Upper lobe of right lung (tissue), 1 donor: Measurements from ENCODE around the gene LDLRAD3. TPM values are rescaled to one million over a fixed set of nuclear protein-coding genes. Genes with fewer than 3 reads are reported as not detected.
A peak's percentile ranks its signal among the peaks of the same experiment; 100 is the strongest.

ENCODE experiments used
- ATAC-seq: fragments of 200-7000 bp; cut with Tn5 transposase; one replicate; pipeline ENCODE4 v1.9.1; 2020; ENCODE audit warnings: mild to moderate bottlenecking, moderate library complexity
- DNase-seq: peaks from one replicate; pipeline ENCODE4 v3.0.0-alpha.2; 2020
- H3K27ac ChIP-seq: fragments of 200-600 bp; one replicate; pipeline ENCODE4 v1.8.0; 2022
- H3K27me3 ChIP-seq: fragments of 200-600 bp; one replicate; pipeline ENCODE4 v1.8.0; 2022; ENCODE audit warnings: mild to moderate bottlenecking
- H3K36me3 ChIP-seq: fragments of 200-600 bp; one replicate; pipeline ENCODE4 v1.8.0; 2022
- H3K4me1 ChIP-seq: fragments of 200-600 bp; one replicate; pipeline ENCODE4 v1.8.0; 2022
- H3K4me3 ChIP-seq: fragments of 200-600 bp; one replicate; pipeline ENCODE4 v1.8.0; 2022; ENCODE audit warnings: mild to moderate bottlenecking
- H3K9me3 ChIP-seq: fragments of 200-600 bp; one replicate; pipeline ENCODE4 v1.8.0; 2022
- intact Hi-C: fragments of 100-400 bp; cut with DNase I; formaldehyde crosslinking; loops from one replicate; pipeline ENCODE4 v1.11.0; 2022
- total RNA-seq: library from RNA; stranded (reverse); fragmentation: NEBNext Ultra II Directional; extraction: Animal tissue kit (Norgen Biotek cat#: 25700); gene quantifications from one replicate; pipeline ENCODE4 v1.2.1, GENCODE V29; 2021
- TF ChIP-seq, protein P1 (sequence below): fragments of 200-600 bp; IDR thresholded peaks from one replicate; pipeline ENCODE4 v1.8.0; 2022; ENCODE audit warnings: antibody characterized with exemption
- donor health status: DM: no; HTN: yes; CAD: no; lungs with severe emphysema.

The LDLRAD3 gene
- total RNA-seq, 1 donor from 2014 or later: 7.9 TPM

DNA sequence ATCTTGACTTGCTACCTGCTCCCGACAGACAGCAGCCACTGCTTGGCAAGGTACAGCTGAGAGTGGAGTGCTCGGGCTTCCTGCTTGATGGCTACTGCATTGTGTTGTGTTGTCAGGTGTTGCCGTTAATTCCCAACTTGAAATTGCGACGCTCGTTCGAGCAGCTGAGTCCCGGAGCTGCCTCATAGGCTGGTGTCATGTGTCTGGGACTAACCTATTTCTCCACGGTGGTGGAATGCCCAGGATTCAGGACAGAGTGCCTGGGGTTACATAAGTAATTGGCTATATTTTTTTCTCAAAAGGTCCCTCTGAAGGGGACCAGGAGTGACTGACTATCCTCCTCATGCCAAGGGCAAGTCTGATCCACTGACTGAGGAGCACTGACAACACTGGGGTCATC is 326.8 kb downstream of the LDLRAD3 start:
- no peaks in the 10 kb centered on the region for H3K4me1 ChIP-seq
- H3K27ac ChIP-seq: no peak overlapping the region
- TF ChIP-seq, protein P1, sequence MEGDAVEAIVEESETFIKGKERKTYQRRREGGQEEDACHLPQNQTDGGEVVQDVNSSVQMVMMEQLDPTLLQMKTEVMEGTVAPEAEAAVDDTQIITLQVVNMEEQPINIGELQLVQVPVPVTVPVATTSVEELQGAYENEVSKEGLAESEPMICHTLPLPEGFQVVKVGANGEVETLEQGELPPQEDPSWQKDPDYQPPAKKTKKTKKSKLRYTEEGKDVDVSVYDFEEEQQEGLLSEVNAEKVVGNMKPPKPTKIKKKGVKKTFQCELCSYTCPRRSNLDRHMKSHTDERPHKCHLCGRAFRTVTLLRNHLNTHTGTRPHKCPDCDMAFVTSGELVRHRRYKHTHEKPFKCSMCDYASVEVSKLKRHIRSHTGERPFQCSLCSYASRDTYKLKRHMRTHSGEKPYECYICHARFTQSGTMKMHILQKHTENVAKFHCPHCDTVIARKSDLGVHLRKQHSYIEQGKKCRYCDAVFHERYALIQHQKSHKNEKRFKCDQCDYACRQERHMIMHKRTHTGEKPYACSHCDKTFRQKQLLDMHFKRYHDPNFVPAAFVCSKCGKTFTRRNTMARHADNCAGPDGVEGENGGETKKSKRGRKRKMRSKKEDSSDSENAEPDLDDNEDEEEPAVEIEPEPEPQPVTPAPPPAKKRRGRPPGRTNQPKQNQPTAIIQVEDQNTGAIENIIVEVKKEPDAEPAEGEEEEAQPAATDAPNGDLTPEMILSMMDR: no peak
- ATAC-seq (no peak), DNase-seq (no peak)
- peaks cover 50% of the 10 kb centered on the region for H3K36me3 ChIP-seq
- H3K27me3 ChIP-seq: no peaks in the 10 kb centered on the region
- intact Hi-C loops: no loop called here
- no peak overlapping the region for H3K4me3 ChIP-seq
- no peaks in the 10 kb centered on the region for H3K9me3 ChIP-seq

DNA sequence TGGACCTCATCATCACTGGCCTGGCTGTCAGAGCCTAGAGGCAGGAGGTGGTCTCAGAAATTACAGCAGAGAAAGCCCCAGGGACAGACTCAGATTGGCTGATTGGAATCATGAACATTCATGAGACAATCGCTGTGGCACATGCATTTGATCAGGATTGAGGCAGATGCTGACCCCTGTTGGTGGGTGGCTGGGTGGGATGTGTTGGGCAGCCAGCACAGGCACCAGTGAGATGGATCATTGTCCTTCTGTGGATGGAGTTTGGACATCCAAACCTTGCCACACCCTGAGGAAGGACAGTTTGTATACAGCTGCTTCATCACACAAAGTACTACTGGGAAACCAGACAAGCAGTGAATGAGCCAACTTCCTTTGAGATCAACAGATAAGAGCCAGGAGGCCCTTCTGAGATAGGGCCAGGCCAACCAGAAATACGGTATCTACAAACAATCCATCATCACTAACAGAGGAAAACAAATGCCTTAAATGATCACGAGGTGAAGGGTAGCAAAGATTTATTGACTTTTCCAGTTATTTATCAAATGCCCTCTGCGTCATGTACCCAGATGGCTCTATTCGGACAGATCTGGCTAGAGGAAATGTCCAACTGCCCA is 328.0 kb downstream of the LDLRAD3 start:
- Histone ChIP-seq H3K4me1 (no peaks in the 10 kb centered on the region), H3K27me3 (no peaks in the 10 kb centered on the region), H3K4me3 (no peak overlapping the region), H3K27ac (no peak overlapping the region), H3K36me3 (peaks cover 58% of the 10 kb centered on the region), H3K9me3 (no peaks in the 10 kb centered on the region)
- TF ChIP-seq, protein P1: peak; percentile 17
- intact Hi-C loops: no loop called here
- peak; percentile 63 for ATAC-seq
- DNase-seq: no peak

DNA sequence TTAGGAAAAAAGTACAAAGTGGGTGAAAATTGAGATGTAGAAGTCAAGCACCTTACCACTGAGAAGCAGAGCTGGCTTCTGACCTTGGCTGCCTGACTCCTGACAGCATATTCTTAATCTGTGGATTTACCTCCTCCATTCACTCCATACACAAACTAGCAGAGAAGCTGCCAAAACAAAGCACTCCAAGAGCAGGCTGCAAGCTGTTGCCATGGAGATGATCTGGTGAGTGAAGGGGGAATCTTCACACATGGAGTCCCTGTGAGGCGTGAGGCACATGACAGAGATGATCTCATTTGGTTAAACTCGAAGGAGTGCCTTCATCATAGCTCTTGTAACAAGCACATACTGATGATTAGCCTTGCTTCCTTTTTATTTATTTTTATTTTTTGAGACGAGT is 329.2 kb downstream of the LDLRAD3 start:
- Histone ChIP-seq H3K4me1 (no peaks in the 10 kb centered on the region), H3K4me3 (no peak overlapping the region), H3K9me3 (no peaks in the 10 kb centered on the region), H3K27me3 (no peaks in the 10 kb centered on the region), H3K36me3 (peaks cover 65% of the 10 kb centered on the region), H3K27ac (no peak overlapping the region)
- no peak for ATAC-seq
- intact Hi-C loops: no loop called here
- TF ChIP-seq, protein P1: no peak
- DNase-seq: no peak

DNA sequence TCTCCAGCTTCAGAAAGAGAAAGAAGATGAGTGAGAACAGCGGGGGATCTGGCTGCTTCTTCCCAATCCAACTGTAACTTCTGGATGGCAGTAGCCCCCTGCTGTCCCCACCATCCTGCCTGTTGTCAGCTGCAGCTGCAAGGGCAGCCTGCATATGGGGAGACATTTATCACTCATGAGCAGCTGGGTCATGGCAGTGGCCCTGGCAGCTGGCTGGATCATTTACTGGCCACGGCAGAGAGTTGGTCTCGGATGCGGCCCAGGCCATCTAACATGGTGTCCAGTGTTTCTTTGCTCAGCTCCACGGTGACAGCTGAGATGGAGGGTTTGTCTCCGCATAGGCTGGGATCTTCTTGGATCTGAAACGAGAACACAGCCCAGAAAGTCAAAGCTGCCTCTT is 330.6 kb downstream of the LDLRAD3 start:
- Histone ChIP-seq H3K36me3 (peaks cover 78% of the 10 kb centered on the region), H3K27me3 (no peaks in the 10 kb centered on the region), H3K4me3 (no peak overlapping the region), H3K27ac (no peak overlapping the region), H3K9me3 (no peaks in the 10 kb centered on the region), H3K4me1 (no peaks in the 10 kb centered on the region)
- intact Hi-C loops: no loop called here
- TF ChIP-seq, protein P1: no peak
- no peak for ATAC-seq
- DNase-seq: no peak

DNA sequence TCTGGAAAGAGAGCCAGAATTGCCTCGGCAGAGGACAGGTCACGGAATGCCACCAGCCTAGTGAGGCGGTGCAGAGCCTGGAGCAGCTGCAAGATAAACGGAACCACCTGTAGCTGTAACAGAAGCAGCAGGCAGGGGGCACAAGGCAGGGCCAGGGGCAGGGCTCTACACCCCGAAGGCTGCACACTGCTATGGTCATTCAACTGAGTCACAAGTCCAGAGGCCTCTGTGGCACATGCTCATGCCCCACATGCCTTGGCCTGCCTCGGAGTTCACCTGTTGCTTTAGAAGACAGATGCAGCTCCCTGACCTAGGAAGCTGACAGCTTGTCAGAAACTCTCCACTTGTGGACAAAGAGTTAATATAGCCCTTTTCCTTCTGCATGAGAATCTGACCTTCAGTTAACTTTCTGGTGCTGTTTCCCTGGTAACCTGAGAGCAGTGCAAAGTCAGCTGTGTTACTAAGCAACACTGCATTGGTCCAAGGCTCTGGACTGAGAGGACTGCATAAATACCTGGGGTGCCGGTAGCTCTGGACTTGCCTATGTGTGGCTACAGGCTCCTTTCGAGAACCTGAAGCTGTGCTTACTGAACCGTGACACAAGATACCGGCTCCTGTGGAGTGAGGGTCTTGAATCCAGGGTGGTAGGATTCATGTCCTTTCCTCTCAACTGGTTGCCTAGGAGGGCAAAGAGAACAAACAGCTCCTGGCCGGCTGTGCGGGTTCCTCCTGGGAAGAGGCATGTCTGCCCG is 334.8 kb downstream of the LDLRAD3 start:
- ATAC-seq (no peak), DNase-seq (no peak)
- TF ChIP-seq, protein P1: no peak
- H3K27me3 ChIP-seq: no peaks in the 10 kb centered on the region
- intact Hi-C loops: no loop called here
- H3K27ac ChIP-seq: no peak overlapping the region
- peaks cover 57% of the 10 kb centered on the region for H3K36me3 ChIP-seq
- H3K4me3 ChIP-seq: no peak overlapping the region
- H3K4me1 ChIP-seq: no peaks in the 10 kb centered on the region
- no peaks in the 10 kb centered on the region for H3K9me3 ChIP-seq
